K562 (cell line): ENCODE measurements around the gene ZNF138.

Source experiments
- CHD2 ChIP-seq: IDR thresholded peaks from 2 replicates; pipeline ENCODE4 v1.6.1; 2011; ENCODE audit warnings: low read depth, low read length
- FOXA3 ChIP-seq, 2 experiments: fragments of 450-650 bp in 1 of 2; sonication (generic) in 1 of 2; formaldehyde crosslinking; IDR thresholded peaks in 1 of 2; conservative IDR thresholded peaks in 1 of 2; 2 replicates each; pipeline versions ENCODE4 v1.4.0 to v1.8.0; 2020 to 2022; ENCODE audit warnings: mild to moderate bottlenecking in 2 of 2, missing genetic modification reagents in 1 of 2
- HEY1 ChIP-seq: fragments of 250-450 bp; sonication (Bioruptor Pico); IDR thresholded peaks from 2 replicates; pipeline ENCODE4 v1.5.0; 2020; ENCODE audit warnings: mild to moderate bottlenecking, moderate library complexity, borderline replicate concordance
- POLR2AphosphoS5 ChIP-seq: IDR thresholded peaks from 2 replicates; pipeline ENCODE4 v1.6.1; 2011; ENCODE audit warnings: mild to moderate bottlenecking, low read depth, low read length, moderate library complexity; ENCODE audit not compliant: control insufficient read depth, insufficient read depth
- SP1 ChIP-seq: sonication (generic); formaldehyde crosslinking; IDR thresholded peaks from 2 replicates; pipeline ENCODE4 v1.8.1; 2022; ENCODE audit warnings: mild to moderate bottlenecking, missing genetic modification reagents
- ZBTB1 ChIP-seq: sonication (generic); formaldehyde crosslinking; IDR thresholded peaks from 2 replicates; pipeline ENCODE4 v1.8.1; 2023; ENCODE audit warnings: missing genetic modification reagents, low read depth, mild to moderate bottlenecking, borderline replicate concordance
- ZBTB7A ChIP-seq: IDR thresholded peaks from 2 replicates; pipeline ENCODE4 v1.6.1; 2011; ENCODE audit warnings: low read depth, mild to moderate bottlenecking, low read length, moderate library complexity, borderline replicate concordance; ENCODE audit not compliant: control insufficient read depth
- ZNF384 ChIP-seq: IDR thresholded peaks from 2 replicates; pipeline ENCODE4 v1.6.1; 2012; ENCODE audit warnings: low read depth, low read length, improper control_type of control experiment
- ZNF695 ChIP-seq: fragments of 450-650 bp; formaldehyde crosslinking; IDR thresholded peaks from 2 replicates; pipeline ENCODE4 v1.4.0; 2020; ENCODE audit warnings: mild to moderate bottlenecking, moderate library complexity
- ZNF778 ChIP-seq: fragments of 450-650 bp; formaldehyde crosslinking; IDR thresholded peaks from 2 replicates; pipeline ENCODE4 v1.4.0; 2020; ENCODE audit warnings: mild to moderate bottlenecking, moderate library complexity
- TF ChIP-seq, protein P1 (sequence below), 3 experiments: IDR thresholded peaks in 2 of 3; conservative IDR thresholded peaks in 1 of 3; 2 replicates each; pipeline ENCODE4 v1.5.1; 2011 to 2012; ENCODE audit warnings: low read length in 3 of 3, mild to moderate bottlenecking in 3 of 3, control low read depth in 2 of 3, improper control_type of control experiment in 1 of 3, inconsistent platforms in 1 of 3, low read depth in 1 of 3, mixed read lengths in 1 of 3, moderate library complexity in 1 of 3; ENCODE audit not compliant: insufficient read depth in 2 of 3
- TF ChIP-seq, protein P2 (sequence below): sonication (generic); formaldehyde crosslinking; IDR thresholded peaks from 2 replicates; pipeline ENCODE4 v1.8.1; 2023; ENCODE audit warnings: mild to moderate bottlenecking, missing genetic modification reagents
- TF ChIP-seq, protein P3 (sequence below): IDR thresholded peaks from 3 replicates; pipeline ENCODE4 v1.6.1; 2011; ENCODE audit warnings: borderline replicate concordance, mild to moderate bottlenecking, moderate library complexity; ENCODE audit not compliant: insufficient read length; ENCODE audit errors: extremely low read depth
- TF ChIP-seq, protein P4 (sequence below): fragments of 250-450 bp; sonication (Bioruptor Pico); IDR thresholded peaks from 2 replicates; pipeline ENCODE4 v1.4.0; 2020; ENCODE audit warnings: mild to moderate bottlenecking, moderate library complexity

DNA sequence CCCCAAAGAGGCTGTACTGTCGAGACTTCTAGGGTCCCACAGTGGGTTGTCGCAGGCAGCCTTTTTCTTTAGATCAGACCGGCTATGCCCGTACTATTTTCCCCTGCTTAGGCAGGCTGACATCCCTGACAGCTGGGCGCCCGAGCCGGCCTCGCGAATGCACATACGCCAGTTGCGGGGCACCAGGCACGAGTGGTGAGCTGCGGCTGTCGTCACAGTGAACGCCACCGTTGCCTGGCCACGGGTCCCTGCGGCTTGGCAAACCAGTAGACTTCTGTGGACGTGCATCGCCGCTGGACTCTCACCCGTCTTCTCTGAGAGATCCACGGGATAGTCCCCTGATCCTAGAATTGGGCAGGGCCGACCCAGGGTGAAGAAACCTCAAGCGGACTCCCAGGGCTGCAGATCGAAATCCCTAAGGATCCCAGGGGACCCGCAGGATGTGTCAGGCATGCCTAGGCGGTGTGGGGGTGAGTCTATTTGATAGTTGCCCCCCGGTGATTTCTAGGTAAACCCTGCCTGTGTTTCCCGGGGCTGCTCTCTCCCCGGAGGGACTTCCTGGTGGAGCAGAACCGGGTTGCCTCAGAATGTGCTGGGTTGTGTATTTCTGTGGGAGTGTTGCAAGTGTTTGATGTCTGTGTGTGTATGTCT, 75.8 kb downstream of the ZNF138 start:
- no peak for TF ChIP-seq SP1
- TF ChIP-seq HEY1: no peak
- TF ChIP-seq, protein P1, sequence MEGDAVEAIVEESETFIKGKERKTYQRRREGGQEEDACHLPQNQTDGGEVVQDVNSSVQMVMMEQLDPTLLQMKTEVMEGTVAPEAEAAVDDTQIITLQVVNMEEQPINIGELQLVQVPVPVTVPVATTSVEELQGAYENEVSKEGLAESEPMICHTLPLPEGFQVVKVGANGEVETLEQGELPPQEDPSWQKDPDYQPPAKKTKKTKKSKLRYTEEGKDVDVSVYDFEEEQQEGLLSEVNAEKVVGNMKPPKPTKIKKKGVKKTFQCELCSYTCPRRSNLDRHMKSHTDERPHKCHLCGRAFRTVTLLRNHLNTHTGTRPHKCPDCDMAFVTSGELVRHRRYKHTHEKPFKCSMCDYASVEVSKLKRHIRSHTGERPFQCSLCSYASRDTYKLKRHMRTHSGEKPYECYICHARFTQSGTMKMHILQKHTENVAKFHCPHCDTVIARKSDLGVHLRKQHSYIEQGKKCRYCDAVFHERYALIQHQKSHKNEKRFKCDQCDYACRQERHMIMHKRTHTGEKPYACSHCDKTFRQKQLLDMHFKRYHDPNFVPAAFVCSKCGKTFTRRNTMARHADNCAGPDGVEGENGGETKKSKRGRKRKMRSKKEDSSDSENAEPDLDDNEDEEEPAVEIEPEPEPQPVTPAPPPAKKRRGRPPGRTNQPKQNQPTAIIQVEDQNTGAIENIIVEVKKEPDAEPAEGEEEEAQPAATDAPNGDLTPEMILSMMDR (IDR thresholded peaks at IDR 0.05 in 2 of 3, conservative IDR thresholded peaks at IDR 0.05 in 1 of 3; ENCODE audit: insufficient read depth in 2 of 3, low read depth in 1 of 3, low read length in 3 of 3): no peak
- TF ChIP-seq ZNF384: no peak
- no peak for TF ChIP-seq ZNF778
- no peak for TF ChIP-seq POLR2AphosphoS5
- TF ChIP-seq, protein P2, sequence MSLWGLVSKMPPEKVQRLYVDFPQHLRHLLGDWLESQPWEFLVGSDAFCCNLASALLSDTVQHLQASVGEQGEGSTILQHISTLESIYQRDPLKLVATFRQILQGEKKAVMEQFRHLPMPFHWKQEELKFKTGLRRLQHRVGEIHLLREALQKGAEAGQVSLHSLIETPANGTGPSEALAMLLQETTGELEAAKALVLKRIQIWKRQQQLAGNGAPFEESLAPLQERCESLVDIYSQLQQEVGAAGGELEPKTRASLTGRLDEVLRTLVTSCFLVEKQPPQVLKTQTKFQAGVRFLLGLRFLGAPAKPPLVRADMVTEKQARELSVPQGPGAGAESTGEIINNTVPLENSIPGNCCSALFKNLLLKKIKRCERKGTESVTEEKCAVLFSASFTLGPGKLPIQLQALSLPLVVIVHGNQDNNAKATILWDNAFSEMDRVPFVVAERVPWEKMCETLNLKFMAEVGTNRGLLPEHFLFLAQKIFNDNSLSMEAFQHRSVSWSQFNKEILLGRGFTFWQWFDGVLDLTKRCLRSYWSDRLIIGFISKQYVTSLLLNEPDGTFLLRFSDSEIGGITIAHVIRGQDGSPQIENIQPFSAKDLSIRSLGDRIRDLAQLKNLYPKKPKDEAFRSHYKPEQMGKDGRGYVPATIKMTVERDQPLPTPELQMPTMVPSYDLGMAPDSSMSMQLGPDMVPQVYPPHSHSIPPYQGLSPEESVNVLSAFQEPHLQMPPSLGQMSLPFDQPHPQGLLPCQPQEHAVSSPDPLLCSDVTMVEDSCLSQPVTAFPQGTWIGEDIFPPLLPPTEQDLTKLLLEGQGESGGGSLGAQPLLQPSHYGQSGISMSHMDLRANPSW (CRISPR knock-in tag): no peak
- TF ChIP-seq CHD2: no peak
- no peak for TF ChIP-seq ZBTB1 (CRISPR knock-in tag)
- TF ChIP-seq ZBTB7A: no peak
- no peak for TF ChIP-seq ZNF695 (CRISPR knock-in tag)
- TF ChIP-seq, protein P3, sequence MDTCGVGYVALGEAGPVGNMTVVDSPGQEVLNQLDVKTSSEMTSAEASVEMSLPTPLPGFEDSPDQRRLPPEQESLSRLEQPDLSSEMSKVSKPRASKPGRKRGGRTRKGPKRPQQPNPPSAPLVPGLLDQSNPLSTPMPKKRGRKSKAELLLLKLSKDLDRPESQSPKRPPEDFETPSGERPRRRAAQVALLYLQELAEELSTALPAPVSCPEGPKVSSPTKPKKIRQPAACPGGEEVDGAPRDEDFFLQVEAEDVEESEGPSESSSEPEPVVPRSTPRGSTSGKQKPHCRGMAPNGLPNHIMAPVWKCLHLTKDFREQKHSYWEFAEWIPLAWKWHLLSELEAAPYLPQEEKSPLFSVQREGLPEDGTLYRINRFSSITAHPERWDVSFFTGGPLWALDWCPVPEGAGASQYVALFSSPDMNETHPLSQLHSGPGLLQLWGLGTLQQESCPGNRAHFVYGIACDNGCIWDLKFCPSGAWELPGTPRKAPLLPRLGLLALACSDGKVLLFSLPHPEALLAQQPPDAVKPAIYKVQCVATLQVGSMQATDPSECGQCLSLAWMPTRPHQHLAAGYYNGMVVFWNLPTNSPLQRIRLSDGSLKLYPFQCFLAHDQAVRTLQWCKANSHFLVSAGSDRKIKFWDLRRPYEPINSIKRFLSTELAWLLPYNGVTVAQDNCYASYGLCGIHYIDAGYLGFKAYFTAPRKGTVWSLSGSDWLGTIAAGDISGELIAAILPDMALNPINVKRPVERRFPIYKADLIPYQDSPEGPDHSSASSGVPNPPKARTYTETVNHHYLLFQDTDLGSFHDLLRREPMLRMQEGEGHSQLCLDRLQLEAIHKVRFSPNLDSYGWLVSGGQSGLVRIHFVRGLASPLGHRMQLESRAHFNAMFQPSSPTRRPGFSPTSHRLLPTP: no peak
- TF ChIP-seq FOXA3 (CRISPR knock-in tag; conservative IDR thresholded peaks at IDR 0.05 in 1 of 2, IDR thresholded peaks at IDR 0.05 in 1 of 2): no peak
- TF ChIP-seq, protein P4, sequence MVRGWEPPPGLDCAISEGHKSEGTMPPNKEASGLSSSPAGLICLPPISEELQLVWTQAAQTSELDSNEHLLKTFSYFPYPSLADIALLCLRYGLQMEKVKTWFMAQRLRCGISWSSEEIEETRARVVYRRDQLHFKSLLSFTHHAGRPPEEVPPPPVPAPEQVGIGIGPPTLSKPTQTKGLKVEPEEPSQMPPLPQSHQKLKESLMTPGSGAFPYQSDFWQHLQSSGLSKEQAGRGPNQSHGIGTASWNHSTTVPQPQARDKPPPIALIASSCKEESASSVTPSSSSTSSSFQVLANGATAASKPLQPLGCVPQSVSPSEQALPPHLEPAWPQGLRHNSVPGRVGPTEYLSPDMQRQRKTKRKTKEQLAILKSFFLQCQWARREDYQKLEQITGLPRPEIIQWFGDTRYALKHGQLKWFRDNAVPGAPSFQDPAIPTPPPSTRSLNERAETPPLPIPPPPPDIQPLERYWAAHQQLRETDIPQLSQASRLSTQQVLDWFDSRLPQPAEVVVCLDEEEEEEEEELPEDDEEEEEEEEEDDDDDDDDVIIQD (CRISPR knock-in tag): no peak
